ENCODE results near the gene SLC7A6. TPM values are rescaled to one million over a fixed set of nuclear protein-coding genes. Genes with fewer than 3 reads are reported as not detected.
A peak's percentile ranks its signal among the peaks of the same experiment; 100 is the strongest.

SLC7A6 gene
- polyA plus RNA-seq, 2 of the 4 experiments (the other 2 are of a cell fraction) = 31.1 to 32.9 TPM

- no peak for TF ChIP-seq POLR2A (IDR thresholded peaks at IDR 0.05; ENCODE audit: low read length)
- no peak for TF ChIP-seq RNF2 (IDR thresholded peaks at IDR 0.05; ENCODE audit: borderline replicate concordance, low read depth)
- TF ChIP-seq FOSB (CRISPR knock-in tag; IDR thresholded peaks at IDR 0.05) = no peak
- TF ChIP-seq RCOR1 (IDR thresholded peaks at IDR 0.05; ENCODE audit: low read depth, low read length) = no peak
- no peak for TF ChIP-seq CEBPB (IDR thresholded peaks at IDR 0.05)
- TF ChIP-seq, protein P1, sequence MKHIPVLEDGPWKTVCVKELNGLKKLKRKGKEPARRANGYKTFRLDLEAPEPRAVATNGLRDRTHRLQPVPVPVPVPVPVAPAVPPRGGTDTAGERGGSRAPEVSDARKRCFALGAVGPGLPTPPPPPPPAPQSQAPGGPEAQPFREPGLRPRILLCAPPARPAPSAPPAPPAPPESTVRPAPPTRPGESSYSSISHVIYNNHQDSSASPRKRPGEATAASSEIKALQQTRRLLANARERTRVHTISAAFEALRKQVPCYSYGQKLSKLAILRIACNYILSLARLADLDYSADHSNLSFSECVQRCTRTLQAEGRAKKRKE (CRISPR knock-in tag; IDR thresholded peaks at IDR 0.05; ENCODE audit: low read depth) = no peak
- no peak for TF ChIP-seq JUNB (IDR thresholded peaks at IDR 0.05)
Observed at GRCh38 chr16:68298312-68298711, 34.0 kb downstream of the SLC7A6 start (continued).

GRCh38 chr16:68298907-68299561 is 34.7 kb downstream of the SLC7A6 start:
- DNase-seq (ENCODE audit: low read depth in 1 of 2, low spot score in 1 of 2) (no peak), ATAC-seq (peak in 1 of 2 experiments; percentile 13; a peak in 2 of 6 replicates), FAIRE-seq (no peak)
- Histone ChIP-seq H3K4me2 (no peak overlapping the region), H3K4me3 (no peak overlapping the region), H3K9me3 (no peaks in the 10 kb centered on the region), H3K4me1 (peaks cover 13% of the 10 kb centered on the region; the same call in 2 of the 3 replicates), H3K27ac (no peak overlapping the region)
- 72% methylated on average over 5 of the region's 5 CpGs for WGBS (ENCODE audit: missing lambda C conversion rate)
- POLR2A ChIA-PET = interaction anchor here (1.8 to 3.1 kb wide), 2 partner anchors 12 to 34 kb away, joined by 9 to 25 read pairs; partner anchors contain the start of genes PRMT7, SLC7A6 and SLC7A6OS
- TF ChIP-seq ZC3H11A (IDR thresholded peaks at IDR 0.05) = no peak
- TF ChIP-seq, protein P2, sequence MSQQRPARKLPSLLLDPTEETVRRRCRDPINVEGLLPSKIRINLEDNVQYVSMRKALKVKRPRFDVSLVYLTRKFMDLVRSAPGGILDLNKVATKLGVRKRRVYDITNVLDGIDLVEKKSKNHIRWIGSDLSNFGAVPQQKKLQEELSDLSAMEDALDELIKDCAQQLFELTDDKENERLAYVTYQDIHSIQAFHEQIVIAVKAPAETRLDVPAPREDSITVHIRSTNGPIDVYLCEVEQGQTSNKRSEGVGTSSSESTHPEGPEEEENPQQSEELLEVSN (IDR thresholded peaks at IDR 0.05; ENCODE audit: borderline replicate concordance, low read depth) = no peak
- no peak for TF ChIP-seq CHD4 (IDR thresholded peaks at IDR 0.05; ENCODE audit: borderline replicate concordance)
- TF ChIP-seq MAFK (IDR thresholded peaks at IDR 0.05; ENCODE audit: partially characterized antibody) = no peak
- no peak for TF ChIP-seq RARB (CRISPR knock-in tag; IDR thresholded peaks at IDR 0.05)
- TF ChIP-seq FOXS1 (CRISPR knock-in tag; IDR thresholded peaks at IDR 0.05) = no peak
- TF ChIP-seq PBX3 (IDR thresholded peaks at IDR 0.05) = no peak
- TF ChIP-seq, protein P3, sequence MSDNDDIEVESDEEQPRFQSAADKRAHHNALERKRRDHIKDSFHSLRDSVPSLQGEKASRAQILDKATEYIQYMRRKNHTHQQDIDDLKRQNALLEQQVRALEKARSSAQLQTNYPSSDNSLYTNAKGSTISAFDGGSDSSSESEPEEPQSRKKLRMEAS (IDR thresholded peaks at IDR 0.05) = no peak
- TF ChIP-seq RNF2 (IDR thresholded peaks at IDR 0.05; ENCODE audit: borderline replicate concordance, low read depth) = no peak
- CTCF ChIA-PET = interaction anchor here (0.6 to 2.7 kb wide), 7 partner anchors 9 to 776 kb away, joined by 3 to 24 read pairs (median 3); partner anchors contain the start of gene SLC7A6

- TF ChIP-seq, protein P4, sequence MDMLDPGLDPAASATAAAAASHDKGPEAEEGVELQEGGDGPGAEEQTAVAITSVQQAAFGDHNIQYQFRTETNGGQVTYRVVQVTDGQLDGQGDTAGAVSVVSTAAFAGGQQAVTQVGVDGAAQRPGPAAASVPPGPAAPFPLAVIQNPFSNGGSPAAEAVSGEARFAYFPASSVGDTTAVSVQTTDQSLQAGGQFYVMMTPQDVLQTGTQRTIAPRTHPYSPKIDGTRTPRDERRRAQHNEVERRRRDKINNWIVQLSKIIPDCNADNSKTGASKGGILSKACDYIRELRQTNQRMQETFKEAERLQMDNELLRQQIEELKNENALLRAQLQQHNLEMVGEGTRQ (IDR thresholded peaks at IDR 0.05) = no peak
- TF ChIP-seq JUN (IDR thresholded peaks at IDR 0.05) (0 out of 5 replicates have a peak, but pooled peaks of 1 of the 2 experiments have one; percentile 2), NR3C1 (IDR thresholded peaks at IDR 0.05) (no peak), POLR2AphosphoS2 (conservative IDR thresholded peaks at IDR 0.05; ENCODE audit: low read length) (0 out of 2 replicates have a peak, but pooled peaks have one; percentile 79)
- POLR2A ChIA-PET = interaction anchor here (1.8 to 3.1 kb wide), 2 partner anchors 11 to 35 kb away, joined by 9 to 25 read pairs; partner anchors contain the start of genes PRMT7, SLC7A6 and SLC7A6OS
- Histone ChIP-seq H3K4me2 (no peak overlapping the region), H3K9me3 (no peaks in the 10 kb centered on the region), H3K27ac (no peak overlapping the region), H3K4me3 (no peak overlapping the region), H3K4me1 (peaks cover 13% of the 10 kb centered on the region; the same call in 2 of the 3 replicates)
- no peak for FAIRE-seq
- no peak for DNase-seq (ENCODE audit: low read depth in 1 of 2, low spot score in 1 of 2)
- no peak for ATAC-seq
- WGBS (ENCODE audit: missing lambda C conversion rate) = 82% methylated on average over 11 of the region's 11 CpGs
- CTCF ChIA-PET = interaction anchor here (0.5 to 2.7 kb wide), 12 partner anchors 10 to 221 kb away, joined by 3 to 24 read pairs (median 3); partner anchors contain the start of genes PRMT7, SLC7A6 and SLC7A6OS
Observed at GRCh38 chr16:68299571-68300453, 35.5 kb downstream of the SLC7A6 start.
